SK-N-SH treated with all-trans-retinoic acid at 6 μM for 48 hours (cell line): ENCODE measurements around the gene AFAP1.

ENCODE experiments used
- ATAC-seq: fragments of 200-7000 bp; cut with Tn5 transposase; 3 replicates; pipeline ENCODE4 v1.9.1; 2020; ENCODE audit warnings: mild to moderate bottlenecking, moderate library complexity
- ARNTL ChIP-seq: fragments of 450-650 bp; formaldehyde crosslinking; IDR thresholded peaks from 2 replicates; pipeline ENCODE4 v1.5.0; 2020; ENCODE audit warnings: low read depth, mild to moderate bottlenecking, moderate library complexity, borderline replicate concordance
- BACH2 ChIP-seq: fragments of 250-450 bp; sonication (Bioruptor Pico); IDR thresholded peaks from 2 replicates; pipeline ENCODE4 v1.9.0; 2021; ENCODE audit warnings: mild to moderate bottlenecking, borderline replicate concordance
- CSDC2 ChIP-seq: fragments of 250-450 bp; sonication (Bioruptor Pico); IDR thresholded peaks from 2 replicates; pipeline ENCODE4 v1.5.0; 2020; ENCODE audit warnings: mild to moderate bottlenecking, moderate library complexity
- ESRRG ChIP-seq: fragments of 250-450 bp; sonication (Bioruptor Pico); IDR thresholded peaks from 2 replicates; pipeline ENCODE4 v1.6.1; 2021; ENCODE audit warnings: mild to moderate bottlenecking
- GLIS3 ChIP-seq: fragments of 250-450 bp; sonication (Bioruptor Pico); IDR thresholded peaks from 2 replicates; pipeline ENCODE4 v1.5.0; 2020; ENCODE audit warnings: mild to moderate bottlenecking, moderate library complexity
- OSR1 ChIP-seq: fragments of 250-450 bp; sonication (Bioruptor Pico); IDR thresholded peaks from 2 replicates; pipeline ENCODE4 v1.8.0; 2022; ENCODE audit warnings: moderate library complexity, mild to moderate bottlenecking, inconsistent platforms
- PPARA ChIP-seq: fragments of 250-450 bp; sonication (Bioruptor Pico); IDR thresholded peaks from 2 replicates; pipeline ENCODE4 v1.5.0; 2020; ENCODE audit warnings: mild to moderate bottlenecking, borderline replicate concordance
- RARB ChIP-seq: fragments of 250-450 bp; sonication (Bioruptor Pico); IDR thresholded peaks from 2 replicates; pipeline ENCODE4 v1.8.0; 2021; ENCODE audit warnings: mild to moderate bottlenecking, moderate library complexity
- SNAI2 ChIP-seq: fragments of 250-450 bp; sonication (Bioruptor Pico); IDR thresholded peaks from 2 replicates; pipeline ENCODE4 v1.5.0; 2020; ENCODE audit warnings: mild to moderate bottlenecking, moderate library complexity
- TCF4 ChIP-seq: fragments of 250-450 bp; sonication (Bioruptor Pico); IDR thresholded peaks from 2 replicates; pipeline ENCODE4 v1.8.0; 2021; ENCODE audit warnings: mild to moderate bottlenecking, moderate library complexity, borderline replicate concordance
- TOX ChIP-seq: fragments of 250-450 bp; sonication (Bioruptor Pico); IDR thresholded peaks from 2 replicates; pipeline ENCODE4 v1.8.0; 2021; ENCODE audit warnings: mild to moderate bottlenecking, moderate library complexity, borderline replicate concordance
- ZC3H10 ChIP-seq: fragments of 250-450 bp; sonication (Bioruptor Pico); IDR thresholded peaks from 2 replicates; pipeline ENCODE4 v1.5.1; 2021; ENCODE audit warnings: mild to moderate bottlenecking, moderate library complexity
- ZFP3 ChIP-seq: fragments of 250-450 bp; sonication (Bioruptor Pico); IDR thresholded peaks from 2 replicates; pipeline ENCODE4 v1.5.0; 2020; ENCODE audit warnings: mild to moderate bottlenecking, moderate library complexity
- ZFP30 ChIP-seq: fragments of 450-650 bp; formaldehyde crosslinking; IDR thresholded peaks from 2 replicates; pipeline ENCODE4 v1.5.0; 2022; ENCODE audit warnings: mild to moderate bottlenecking, moderate library complexity
- ZNF565 ChIP-seq: fragments of 450-650 bp; formaldehyde crosslinking; conservative IDR thresholded peaks from 2 replicates; pipeline ENCODE4 v1.5.0; 2020; ENCODE audit warnings: low read depth, mild to moderate bottlenecking, moderate library complexity
- ZNF70 ChIP-seq: fragments of 450-650 bp; formaldehyde crosslinking; IDR thresholded peaks from 2 replicates; pipeline ENCODE4 v1.5.0; 2020; ENCODE audit warnings: mild to moderate bottlenecking, moderate library complexity
- ZNF8 ChIP-seq: fragments of 450-650 bp; formaldehyde crosslinking; IDR thresholded peaks from 2 replicates; pipeline ENCODE4 v1.5.0; 2020; ENCODE audit warnings: mild to moderate bottlenecking, moderate library complexity
- TF ChIP-seq, protein P1 (sequence below): fragments of 250-450 bp; sonication (Bioruptor Pico); IDR thresholded peaks from 2 replicates; pipeline ENCODE4 v1.8.0; 2021; ENCODE audit warnings: low read depth, mild to moderate bottlenecking, moderate library complexity, borderline replicate concordance
- TF ChIP-seq, protein P2 (sequence below): fragments of 250-450 bp; sonication (Bioruptor Pico); IDR thresholded peaks from 2 replicates; pipeline ENCODE4 v1.5.1; 2021; ENCODE audit warnings: mild to moderate bottlenecking, moderate library complexity
- TF ChIP-seq, protein P3 (sequence below): fragments of 250-450 bp; sonication (Bioruptor Pico); IDR thresholded peaks from 2 replicates; pipeline ENCODE4 v1.5.0; 2020; ENCODE audit warnings: mild to moderate bottlenecking, moderate library complexity
- TF ChIP-seq, protein P4 (sequence below): fragments of 250-450 bp; sonication (Bioruptor Pico); IDR thresholded peaks from 2 replicates; pipeline ENCODE4 v1.5.1; 2020; ENCODE audit warnings: low read depth, mild to moderate bottlenecking, moderate library complexity

AFAP1 gene

DNA sequence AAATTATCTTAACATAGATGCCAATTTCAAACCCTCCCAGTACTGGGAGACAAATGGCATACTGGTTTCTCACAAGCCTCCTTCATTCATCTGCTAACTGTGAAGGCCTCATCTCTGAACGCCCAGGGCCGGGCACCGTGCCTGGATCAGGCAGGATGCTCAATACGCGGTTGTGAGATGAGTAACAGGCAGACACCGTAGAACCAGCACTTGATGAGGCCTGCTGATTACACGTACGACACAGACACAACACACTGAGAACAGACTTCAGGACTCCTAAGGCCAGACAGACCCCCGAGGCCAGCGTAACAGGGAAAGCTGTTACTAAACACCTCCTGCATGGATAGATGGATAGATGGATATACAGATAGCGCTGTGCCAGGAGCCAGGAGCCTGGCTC, 154.6 kb downstream of the AFAP1 start:
- ATAC-seq = peak; percentile 92
- TF ChIP-seq ZNF8 (CRISPR knock-in tag) (peak; percentile 25; the same call in 1 of the 2 replicates), ESRRG (CRISPR knock-in tag) (no peak), ZFP30 (no peak), CSDC2 (CRISPR knock-in tag) (no peak), ZFP3 (CRISPR knock-in tag) (peak; percentile 67; the same call in 1 of the 2 replicates), PPARA (CRISPR knock-in tag) (no peak)
- TF ChIP-seq, protein P1, sequence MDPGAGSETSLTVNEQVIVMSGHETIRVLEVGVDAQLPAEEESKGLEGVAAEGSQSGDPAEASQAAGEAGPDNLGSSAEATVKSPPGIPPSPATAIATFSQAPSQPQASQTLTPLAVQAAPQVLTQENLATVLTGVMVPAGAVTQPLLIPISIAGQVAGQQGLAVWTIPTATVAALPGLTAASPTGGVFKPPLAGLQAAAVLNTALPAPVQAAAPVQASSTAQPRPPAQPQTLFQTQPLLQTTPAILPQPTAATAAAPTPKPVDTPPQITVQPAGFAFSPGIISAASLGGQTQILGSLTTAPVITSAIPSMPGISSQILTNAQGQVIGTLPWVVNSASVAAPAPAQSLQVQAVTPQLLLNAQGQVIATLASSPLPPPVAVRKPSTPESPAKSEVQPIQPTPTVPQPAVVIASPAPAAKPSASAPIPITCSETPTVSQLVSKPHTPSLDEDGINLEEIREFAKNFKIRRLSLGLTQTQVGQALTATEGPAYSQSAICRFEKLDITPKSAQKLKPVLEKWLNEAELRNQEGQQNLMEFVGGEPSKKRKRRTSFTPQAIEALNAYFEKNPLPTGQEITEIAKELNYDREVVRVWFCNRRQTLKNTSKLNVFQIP = no peak
- TF ChIP-seq, protein P2, sequence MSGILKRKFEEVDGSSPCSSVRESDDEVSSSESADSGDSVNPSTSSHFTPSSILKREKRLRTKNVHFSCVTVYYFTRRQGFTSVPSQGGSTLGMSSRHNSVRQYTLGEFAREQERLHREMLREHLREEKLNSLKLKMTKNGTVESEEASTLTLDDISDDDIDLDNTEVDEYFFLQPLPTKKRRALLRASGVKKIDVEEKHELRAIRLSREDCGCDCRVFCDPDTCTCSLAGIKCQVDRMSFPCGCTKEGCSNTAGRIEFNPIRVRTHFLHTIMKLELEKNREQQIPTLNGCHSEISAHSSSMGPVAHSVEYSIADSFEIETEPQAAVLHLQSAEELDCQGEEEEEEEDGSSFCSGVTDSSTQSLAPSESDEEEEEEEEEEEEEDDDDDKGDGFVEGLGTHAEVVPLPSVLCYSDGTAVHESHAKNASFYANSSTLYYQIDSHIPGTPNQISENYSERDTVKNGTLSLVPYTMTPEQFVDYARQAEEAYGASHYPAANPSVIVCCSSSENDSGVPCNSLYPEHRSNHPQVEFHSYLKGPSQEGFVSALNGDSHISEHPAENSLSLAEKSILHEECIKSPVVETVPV (CRISPR knock-in tag) = no peak

DNA sequence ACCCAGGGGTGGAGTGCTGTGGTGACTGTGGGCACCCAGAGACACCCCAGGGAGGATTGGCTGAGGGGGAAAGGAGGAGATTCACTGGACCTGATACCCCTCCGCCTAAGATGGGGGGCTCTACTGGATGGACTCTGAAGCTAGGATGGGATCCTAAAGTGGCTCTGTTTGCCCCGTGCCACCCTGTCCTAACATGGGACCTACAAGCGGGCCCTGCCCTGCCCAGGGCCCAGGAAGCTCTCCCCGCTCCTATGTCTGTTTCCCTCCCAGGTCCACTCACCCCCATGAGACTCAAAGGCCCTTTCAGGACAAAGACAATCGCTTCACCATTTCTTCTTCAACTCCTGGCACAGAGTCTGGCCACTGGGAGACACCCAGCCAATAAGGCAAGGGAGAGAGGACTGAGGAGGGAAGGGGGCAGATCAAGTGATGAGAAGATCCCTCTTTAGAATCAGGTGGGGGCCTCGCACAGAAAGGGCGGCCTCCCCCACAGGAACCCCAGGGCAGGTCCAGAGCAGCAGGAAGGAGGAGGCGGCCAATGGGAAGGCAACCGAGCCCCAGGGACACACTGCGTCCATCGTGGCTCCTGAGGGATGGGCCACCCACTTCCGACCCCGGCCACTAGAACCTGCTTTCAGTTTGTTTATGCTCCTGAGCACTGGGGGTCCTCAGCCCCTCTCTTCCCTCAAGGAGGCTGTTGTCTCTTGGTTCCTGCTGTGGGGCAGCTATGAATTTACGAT, 155.4 kb downstream of the AFAP1 start:
- ATAC-seq = no peak
- TF ChIP-seq RARB (CRISPR knock-in tag) = no peak
- no peak for TF ChIP-seq SNAI2 (CRISPR knock-in tag)
- TF ChIP-seq, protein P3, sequence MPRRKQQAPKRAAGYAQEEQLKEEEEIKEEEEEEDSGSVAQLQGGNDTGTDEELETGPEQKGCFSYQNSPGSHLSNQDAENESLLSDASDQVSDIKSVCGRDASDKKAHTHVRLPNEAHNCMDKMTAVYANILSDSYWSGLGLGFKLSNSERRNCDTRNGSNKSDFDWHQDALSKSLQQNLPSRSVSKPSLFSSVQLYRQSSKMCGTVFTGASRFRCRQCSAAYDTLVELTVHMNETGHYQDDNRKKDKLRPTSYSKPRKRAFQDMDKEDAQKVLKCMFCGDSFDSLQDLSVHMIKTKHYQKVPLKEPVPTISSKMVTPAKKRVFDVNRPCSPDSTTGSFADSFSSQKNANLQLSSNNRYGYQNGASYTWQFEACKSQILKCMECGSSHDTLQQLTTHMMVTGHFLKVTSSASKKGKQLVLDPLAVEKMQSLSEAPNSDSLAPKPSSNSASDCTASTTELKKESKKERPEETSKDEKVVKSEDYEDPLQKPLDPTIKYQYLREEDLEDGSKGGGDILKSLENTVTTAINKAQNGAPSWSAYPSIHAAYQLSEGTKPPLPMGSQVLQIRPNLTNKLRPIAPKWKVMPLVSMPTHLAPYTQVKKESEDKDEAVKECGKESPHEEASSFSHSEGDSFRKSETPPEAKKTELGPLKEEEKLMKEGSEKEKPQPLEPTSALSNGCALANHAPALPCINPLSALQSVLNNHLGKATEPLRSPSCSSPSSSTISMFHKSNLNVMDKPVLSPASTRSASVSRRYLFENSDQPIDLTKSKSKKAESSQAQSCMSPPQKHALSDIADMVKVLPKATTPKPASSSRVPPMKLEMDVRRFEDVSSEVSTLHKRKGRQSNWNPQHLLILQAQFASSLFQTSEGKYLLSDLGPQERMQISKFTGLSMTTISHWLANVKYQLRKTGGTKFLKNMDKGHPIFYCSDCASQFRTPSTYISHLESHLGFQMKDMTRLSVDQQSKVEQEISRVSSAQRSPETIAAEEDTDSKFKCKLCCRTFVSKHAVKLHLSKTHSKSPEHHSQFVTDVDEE (CRISPR knock-in tag) = no peak
- no peak for TF ChIP-seq ZFP30
- no peak for TF ChIP-seq TCF4
- TF ChIP-seq PPARA (CRISPR knock-in tag) = no peak

DNA sequence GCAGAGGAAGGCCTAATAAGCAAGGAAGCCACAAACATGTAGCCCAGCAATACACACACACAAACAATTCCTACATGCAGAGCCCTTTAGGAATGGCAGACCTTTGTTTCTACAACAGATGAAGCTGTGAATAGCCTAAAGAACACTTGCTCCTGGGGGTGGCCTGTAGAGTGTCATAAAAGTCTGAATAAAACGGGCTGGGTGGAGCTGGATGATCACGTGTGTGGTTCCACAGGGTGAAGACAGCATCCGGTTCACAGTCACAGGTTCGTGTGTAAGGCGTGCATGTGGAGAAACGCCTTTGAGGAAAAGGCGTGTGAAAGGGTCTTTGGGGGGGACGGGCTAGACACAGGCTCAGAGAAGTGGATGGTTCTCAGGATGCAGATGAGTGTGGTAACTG, 156.1 kb downstream of the AFAP1 start:
- ATAC-seq = no peak
- TF ChIP-seq ZFP3 (CRISPR knock-in tag) (no peak), ZNF565 (CRISPR knock-in tag) (no peak), OSR1 (CRISPR knock-in tag) (no peak)
- TF ChIP-seq, all 23 proteins: peak for 0

DNA sequence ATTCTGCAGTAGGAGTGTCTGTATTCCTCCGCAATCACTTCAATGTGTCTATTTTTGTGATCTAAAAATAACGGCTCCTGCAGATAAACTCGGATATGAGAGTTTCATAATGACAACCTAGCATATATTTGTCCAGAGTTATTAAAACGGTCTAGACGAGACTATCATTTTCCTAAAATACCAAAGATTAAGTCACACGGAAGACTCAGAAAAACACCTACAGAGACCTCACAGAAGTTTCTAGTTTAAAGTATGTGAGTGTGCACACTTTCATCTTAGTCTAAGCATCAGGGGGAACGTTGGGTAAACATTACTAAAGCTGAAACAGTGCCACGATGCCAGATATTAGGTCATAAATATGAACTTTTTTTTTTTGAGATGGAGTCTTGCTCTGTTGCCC, 156.9 kb downstream of the AFAP1 start:
- TF ChIP-seq TCF4 (no peak), ESRRG (CRISPR knock-in tag) (no peak), RARB (CRISPR knock-in tag) (no peak), GLIS3 (CRISPR knock-in tag) (no peak), ZC3H10 (CRISPR knock-in tag) (no peak), TOX (CRISPR knock-in tag) (no peak), BACH2 (CRISPR knock-in tag) (no peak), ZNF565 (CRISPR knock-in tag) (no peak), ZNF70 (CRISPR knock-in tag) (no peak), ARNTL (CRISPR knock-in tag) (no peak)
- TF ChIP-seq, protein P4, sequence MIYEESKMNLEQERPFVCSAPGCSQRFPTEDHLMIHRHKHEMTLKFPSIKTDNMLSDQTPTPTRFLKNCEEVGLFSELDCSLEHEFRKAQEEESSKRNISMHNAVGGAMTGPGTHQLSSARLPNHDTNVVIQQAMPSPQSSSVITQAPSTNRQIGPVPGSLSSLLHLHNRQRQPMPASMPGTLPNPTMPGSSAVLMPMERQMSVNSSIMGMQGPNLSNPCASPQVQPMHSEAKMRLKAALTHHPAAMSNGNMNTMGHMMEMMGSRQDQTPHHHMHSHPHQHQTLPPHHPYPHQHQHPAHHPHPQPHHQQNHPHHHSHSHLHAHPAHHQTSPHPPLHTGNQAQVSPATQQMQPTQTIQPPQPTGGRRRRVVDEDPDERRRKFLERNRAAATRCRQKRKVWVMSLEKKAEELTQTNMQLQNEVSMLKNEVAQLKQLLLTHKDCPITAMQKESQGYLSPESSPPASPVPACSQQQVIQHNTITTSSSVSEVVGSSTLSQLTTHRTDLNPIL = no peak
- ATAC-seq = no peak
